NCI-H2029 (cell line): ENCODE results near the gene AMPD2.
"Not testable (repeated sequence)": the region's sequence is repeated elsewhere in the genome, so short reads cannot be mapped to it uniquely, and the experiment has no call there.

ENCODE experiments used
- DNase-seq: peaks from one replicate; lab custom pipeline; 2025; lab: John Stamatoyannopoulos, UW

Gene AMPD2

DNA sequence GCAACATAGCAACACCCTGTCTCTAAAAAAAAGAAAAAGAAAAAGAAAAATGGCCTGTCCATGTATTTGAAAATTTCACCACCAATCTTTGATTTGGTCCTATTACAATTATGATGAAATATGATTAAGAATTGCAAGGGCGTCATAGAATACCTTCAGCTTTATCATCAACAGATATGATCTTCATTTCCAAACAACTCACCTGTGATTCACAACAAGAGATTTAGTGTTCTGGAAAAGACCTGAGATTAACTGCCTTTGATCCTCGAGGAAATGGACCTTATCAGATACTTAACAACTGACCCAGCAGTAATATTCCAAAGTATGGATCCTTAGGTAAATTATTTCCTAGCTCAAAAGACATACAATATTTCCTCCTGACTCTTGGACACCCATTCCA, 32.8 kb downstream of the AMPD2 start:
- no peak for DNase-seq

DNA sequence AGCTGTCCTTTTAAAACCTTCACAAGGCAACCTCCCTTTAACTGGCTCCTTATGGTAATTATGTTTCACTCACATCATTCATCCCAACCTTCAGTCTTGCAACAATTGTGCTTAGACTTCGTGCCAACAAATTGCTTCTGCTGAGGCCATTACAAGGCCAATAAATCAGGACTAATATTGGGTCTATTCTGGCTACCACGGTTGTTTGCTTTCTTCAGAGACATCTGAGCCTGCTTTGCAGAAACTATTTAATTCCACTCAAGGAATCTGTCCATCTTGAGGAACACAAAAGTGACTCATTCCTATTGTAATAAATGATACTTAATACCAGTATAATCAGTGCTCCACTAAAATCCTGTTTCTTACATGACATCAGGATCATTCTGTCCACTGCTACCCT, 33.7 kb downstream of the AMPD2 start:
- no peak for DNase-seq

DNA sequence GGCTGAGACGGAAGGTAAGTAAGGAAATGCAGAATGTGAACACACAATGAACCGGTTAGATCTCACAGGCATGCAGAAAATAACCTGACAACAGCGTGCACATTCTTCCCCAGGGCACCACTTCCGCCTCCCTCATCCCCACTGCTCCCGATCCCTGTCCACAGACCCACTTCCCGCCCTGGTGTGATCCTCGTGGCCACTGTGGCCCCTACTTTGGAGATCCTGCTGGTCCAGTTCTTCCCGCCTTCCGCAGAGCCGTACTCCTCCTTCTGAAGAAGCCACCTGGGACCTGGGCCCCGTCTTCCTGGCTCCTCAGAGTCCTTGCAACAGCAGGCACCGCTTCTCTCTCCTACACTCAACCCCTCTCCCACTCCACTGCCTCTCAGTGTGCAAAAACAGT, 34.9 kb downstream of the AMPD2 start:
- DNase-seq, result no peak

DNA sequence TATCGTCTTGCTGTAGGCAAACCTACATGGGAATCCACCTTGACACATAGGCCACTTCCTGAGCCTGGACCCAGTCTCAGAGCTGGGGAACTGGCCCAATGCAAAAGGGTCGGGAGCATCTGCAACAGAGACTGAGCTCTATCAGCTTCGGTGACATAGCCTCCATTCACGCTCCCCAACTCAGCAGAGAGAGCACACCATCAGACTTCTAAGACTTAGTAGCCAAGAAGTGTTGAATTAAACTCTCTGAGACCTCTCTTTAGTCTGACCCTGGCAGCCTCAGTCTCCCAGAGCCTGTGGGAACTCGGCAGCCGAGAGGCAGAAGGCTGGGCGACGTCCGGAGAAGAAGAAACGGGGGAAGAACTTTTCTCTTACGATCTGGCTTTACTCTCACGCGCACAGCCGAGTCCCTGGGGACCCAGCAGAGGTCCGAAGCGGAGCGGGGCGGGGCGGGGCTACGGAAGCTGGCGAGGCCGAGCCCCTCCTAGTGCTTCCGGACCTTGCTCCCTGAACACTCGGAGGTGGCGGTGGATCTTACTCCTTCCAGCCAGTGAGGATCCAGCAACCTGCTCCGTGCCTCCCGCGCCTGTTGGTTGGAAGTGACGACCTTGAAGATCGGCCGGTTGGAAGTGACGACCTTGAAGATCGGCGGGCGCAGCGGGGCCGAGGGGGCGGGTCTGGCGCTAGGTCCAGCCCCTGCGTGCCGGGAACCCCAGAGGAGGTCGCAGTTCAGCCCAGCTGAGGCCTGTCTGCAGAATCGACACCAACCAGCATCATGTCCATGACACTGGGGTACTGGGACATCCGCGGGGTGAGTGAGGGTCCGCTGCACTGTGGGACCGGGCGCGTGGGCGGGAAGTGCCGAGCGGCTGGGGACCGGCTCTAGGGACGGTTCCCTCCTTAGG, 36.2 kb downstream of the AMPD2 start, which contains the start of gene GSTM4:
TSS of gene GSTM4 (plus strand) at position 485 of the 905 bp plus-strand sequence. CDS start at position 776, 291 bp downstream.
- no peak for DNase-seq

DNA sequence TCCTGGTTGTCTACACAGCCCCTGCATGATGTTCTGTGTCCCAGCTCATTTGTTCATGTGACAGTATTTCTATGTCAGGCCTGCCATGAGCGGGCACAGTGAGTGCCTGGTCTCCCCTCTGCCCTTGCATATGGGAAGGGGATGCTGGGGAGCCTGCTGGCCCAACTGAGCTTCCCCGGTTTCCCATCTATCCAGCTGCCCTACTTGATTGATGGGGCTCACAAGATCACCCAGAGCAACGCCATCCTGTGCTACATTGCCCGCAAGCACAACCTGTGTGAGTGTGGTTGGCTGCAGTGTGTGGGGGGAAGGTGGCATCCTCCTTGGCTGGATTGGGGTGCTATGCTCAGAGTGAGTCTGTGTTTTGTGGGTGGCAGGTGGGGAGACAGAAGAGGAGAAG, 37.8 kb downstream of the AMPD2 start:
- no peak for DNase-seq

DNA sequence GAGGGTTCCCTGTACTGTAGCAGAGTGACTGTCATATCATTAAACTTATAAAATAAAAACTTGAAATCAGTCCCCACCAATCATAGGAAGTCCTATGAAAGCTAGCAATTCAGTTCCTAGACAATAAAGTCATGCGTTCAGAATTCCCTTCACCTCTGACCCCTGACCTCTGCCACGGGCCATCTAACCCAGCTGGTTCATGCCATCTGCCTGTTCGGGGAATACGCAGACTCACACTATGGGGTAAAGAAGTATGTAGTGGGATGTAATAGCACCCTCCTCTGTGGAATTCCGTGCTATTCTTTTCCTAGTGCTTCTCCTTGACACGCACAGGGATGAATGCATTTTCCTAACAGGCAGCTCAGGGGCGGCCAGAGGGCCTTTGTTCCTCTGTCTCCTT, 38.3 kb downstream of the AMPD2 start:
- no peak for DNase-seq

DNA sequence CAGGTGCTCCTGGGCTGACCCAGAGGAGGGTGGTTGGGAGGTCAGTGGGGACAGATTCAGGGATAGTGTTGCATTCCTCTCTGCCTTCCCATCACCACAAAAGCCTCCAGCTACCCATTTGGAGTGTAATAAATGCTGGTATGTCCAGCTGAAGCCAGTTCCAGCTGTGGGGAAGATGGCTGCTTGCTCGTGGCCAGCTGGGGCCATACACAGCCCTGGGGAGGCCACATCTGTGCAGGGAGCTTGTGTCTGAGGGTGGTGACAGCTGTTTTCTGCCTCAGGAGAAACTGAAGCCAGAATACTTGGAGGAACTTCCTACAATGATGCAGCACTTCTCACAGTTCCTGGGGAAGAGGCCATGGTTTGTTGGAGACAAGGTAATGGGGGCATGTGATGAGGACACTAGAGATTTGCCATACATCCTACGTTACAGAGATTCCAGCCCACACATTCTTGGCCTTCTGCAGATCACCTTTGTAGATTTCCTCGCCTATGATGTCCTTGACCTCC, 39.0 kb downstream of the AMPD2 start:
- no peak for DNase-seq

DNA sequence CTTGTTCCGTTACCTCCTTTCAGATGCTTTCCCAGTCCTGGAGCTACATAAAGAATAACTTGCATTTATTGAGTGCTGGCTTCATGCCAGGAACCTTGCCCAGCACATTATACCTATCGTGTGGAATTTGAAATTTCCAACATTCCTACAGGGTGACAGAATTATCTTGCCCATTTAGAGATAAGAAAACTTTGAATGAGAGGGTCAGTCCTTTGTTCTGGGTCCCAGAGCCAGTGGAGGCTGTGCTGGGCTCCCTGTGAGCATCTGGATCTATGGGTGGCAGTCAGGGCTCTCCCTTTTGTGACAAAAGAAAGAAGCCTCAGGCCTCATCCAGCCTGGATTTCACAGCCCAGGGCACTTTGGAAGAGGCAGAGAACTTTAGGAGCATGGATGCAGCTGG, 39.5 kb downstream of the AMPD2 start:
- no peak for DNase-seq

DNA sequence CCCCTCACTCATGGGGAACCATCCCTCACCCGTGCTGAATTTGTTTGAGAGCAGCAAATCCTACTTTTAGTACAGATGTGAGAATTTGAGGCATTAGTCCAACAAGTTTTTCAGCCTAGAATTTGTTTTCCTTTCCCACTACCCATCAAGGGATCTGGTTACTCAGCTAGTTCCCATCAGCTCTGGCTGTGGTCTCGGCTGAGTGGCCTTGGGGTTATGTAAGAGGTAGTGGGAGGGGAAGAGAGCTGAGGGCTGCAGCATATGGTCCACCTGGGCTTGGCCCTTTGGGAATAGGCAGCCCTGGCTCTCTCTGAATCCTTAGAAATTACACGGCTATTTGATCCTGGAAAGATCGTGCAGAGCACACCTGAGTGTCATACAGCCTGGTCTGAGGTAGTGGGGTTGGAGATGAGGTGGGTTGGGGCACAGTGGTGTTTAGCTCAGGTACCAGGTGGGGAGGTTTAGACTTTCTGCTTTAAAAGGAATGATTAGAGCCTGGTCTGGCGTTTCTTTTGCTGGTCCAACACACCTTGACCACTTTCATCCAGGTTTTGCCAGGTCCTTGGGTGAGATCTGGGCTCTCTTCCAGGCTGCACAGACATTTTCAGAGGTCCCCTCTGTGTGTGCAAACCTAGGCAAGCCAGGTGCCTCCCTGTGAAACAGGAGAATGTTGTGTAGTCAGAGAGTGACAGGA, 40.5 kb downstream of the AMPD2 start:
- DNase-seq, result no peak

DNA sequence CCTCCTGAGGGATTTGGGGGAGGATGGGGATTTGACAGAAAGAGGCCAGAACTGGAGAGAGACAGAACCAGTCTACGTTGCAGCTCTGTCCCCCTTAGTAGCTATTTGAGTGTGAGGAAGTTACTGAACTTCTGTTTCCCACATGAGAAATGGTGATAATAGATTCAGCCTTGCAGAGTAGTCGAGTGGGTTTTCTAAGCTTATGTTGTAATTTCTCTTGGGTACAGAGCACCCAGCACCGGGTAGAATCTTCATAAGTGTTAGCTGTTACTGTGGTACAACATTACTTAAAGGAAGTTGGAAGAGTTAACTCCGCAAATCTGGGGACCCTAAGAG, 41.0 kb downstream of the AMPD2 start:
- not testable (repeated sequence) for DNase-seq

DNA sequence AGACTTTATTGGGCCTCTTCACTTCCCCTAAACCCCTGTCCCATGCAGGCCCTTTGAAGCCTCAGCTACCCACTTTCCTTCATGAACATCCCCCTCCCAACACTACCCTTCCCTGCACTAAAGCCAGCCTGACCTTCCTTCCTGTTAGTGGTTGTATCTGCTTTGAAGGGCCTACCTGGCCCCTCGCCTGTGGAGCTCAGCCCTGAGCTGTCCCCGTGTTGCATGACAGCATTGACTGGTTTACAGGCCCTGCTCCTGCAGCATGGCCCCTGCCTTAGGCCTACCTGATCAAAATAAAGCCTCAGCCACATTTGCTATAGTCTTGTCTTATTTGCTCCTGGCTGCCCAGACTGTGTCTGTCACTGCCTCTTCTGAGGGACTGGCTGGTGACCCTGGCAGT, 41.8 kb downstream of the AMPD2 start:
- DNase-seq, result no peak

DNA sequence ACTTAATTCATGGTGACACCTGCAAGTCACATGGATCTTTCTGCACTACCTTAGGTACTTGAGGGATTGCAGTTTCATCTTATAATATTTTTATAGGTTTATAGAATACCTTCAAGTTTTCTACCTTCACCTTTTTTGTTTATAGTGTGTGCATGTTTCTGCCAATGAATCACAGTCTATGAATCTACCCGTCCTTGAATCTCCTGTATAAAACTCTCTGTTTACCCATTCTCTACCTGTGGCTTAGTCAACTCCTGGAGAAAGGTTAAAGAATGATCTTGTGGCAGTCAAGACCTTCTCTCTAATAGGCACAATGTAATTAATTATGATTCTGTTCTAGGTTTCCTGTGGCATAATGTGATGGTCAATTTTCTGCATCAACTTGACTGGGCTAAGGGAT, 45.0 kb downstream of the AMPD2 start:
- DNase-seq, result no peak

DNA sequence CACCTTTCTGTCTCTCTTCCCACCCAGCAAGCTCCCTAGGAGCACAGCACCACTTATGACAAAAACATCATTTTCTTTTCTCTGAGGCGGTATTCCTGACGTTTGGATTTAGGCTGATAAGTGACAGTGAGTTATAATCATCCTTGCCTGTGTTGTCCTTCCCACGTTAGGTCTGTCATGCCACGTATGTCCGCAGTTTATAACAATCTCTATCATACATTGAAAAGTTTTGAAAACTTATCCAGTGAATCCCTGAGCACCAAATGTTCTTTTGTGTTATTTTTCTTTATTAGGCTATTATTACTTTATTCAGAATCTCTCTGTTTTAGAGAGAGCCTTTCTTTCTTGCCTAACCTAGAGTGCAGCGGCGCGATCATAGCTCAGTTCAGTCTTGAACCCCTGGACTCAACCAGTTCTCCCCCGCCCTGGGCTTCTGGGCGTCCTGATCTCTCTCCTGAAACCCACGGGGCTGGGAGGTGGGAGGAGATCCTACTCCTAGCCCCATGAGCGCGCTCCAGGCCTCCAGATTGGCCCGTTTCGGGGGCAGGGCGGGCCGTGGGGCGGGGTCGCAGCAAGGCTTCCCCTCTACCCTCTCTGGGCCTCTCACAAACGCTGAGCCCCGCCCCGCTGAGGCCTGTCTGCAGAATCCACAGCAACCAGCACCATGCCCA, 48.0 kb downstream of the AMPD2 start, which contains the start of gene GSTM2:
TSS of gene GSTM2 (plus strand) at position 606 of the 671 bp plus-strand sequence. CDS start at position 665, 59 bp downstream.
- DNase-seq, result no peak

DNA sequence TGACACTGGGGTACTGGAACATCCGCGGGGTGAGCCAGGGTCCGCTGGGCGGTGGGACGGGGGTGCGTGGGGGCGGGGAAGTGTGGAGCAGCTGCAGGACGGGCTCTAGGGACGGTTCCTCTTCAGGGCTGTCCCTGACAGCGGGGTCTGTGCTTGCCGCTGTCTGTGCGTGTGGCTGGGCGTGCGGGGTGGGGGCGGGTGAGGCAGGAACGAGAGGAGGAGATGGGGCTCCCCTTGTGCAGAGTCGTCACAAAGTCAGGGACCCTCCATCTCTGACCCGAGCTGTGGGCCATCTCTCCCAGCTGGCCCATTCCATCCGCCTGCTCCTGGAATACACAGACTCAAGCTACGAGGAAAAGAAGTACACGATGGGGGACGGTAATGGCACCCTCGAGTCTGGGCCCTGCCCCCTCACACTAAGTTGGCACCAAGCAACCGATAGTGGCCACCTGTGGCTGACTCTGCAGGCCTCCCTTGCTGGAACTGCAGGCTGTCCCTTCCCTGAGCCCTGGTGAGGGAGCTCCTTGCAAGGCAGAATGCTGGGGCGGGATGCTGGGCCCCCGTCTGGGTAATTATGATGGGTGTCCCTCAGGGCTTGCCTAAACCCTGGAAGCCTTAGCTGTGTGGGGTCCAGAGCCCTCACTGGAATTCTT, 48.6 kb downstream of the AMPD2 start:
- DNase-seq, result no peak

DNA sequence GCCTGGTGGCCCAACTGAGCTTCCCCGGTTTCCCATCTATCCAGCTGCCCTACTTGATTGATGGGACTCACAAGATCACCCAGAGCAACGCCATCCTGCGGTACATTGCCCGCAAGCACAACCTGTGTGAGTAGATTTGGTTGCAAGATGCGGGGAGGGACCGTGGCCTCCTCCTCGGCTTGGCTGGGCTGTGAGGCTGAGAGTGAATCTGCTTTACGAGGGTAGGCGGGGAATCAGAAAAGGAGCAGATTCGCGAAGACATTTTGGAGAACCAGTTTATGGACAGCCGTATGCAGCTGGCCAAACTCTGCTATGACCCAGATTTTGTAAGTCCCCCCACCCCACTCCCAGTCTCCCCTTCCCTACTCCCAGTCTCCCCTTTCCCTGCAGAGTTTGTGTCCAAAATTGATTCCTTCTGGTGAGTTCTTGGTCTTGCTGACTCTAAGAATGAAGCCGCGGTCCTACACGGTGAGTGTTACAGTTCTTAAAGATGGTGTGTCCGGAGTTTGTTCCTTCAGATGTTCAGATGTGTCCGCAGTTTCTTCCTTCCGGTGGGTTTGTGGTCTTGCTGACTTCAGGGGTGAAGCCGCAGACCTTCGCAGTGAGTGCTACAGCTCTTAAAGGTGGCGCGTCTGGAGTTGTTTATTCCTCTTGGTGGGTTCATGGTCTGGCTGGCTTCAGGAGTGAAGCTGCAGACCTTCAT, 49.8 kb downstream of the AMPD2 start:
- no peak for DNase-seq

DNA sequence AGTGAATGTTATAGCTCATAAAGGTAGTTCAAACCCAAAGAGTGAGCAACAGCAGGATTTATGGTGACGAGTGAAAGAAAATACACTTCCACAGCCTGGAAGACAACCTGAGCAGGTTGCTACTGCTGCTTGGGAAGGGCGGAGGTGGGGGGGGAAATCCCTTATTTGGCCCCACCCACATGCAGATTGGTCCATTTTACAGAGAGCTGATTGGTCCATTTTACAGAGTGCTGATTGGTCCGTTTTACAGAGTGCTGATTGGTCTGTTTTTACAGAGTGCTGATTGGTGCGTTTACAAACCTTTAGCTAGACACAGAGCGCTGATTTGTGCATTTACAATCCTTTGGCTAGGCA, 50.3 kb downstream of the AMPD2 start:
- DNase-seq, result not testable (repeated sequence)

DNA sequence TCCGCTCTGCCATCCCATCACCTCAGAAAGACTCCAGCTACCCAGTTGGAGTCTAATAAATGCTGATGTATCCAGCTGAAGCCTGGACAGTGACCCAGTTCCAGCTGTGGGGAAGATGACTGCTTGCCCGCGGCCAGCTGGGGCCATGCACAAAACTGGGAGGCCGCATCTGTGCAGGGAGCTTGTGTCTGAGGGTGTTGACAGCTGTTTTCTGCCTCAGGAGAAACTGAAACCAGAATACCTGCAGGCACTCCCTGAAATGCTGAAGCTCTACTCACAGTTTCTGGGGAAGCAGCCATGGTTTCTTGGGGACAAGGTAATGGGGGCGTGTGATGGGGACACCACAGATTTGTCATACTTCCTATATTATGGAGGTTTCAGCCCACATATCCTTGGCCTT, 51.4 kb downstream of the AMPD2 start:
- no peak for DNase-seq

DNA sequence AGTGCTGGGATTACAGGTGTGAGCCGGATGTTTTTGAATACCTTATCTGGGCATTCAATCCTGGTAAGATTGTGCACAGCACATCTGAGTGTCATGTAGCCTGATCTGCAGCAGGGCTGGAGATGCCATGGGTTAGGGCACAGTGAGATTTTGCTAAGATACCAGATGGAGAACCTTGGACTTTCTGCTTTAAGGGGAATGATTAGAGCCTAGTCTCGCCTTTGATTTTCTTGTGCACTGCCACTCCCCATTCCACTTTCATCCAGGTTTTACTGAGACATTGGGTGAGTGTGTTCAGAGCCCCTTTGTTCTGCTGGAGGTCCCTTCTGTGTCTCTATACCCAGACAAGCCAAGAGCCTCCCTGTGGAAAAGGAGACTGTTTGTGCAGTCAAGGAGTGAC, 54.2 kb downstream of the AMPD2 start:
- not testable (repeated sequence) for DNase-seq

DNA sequence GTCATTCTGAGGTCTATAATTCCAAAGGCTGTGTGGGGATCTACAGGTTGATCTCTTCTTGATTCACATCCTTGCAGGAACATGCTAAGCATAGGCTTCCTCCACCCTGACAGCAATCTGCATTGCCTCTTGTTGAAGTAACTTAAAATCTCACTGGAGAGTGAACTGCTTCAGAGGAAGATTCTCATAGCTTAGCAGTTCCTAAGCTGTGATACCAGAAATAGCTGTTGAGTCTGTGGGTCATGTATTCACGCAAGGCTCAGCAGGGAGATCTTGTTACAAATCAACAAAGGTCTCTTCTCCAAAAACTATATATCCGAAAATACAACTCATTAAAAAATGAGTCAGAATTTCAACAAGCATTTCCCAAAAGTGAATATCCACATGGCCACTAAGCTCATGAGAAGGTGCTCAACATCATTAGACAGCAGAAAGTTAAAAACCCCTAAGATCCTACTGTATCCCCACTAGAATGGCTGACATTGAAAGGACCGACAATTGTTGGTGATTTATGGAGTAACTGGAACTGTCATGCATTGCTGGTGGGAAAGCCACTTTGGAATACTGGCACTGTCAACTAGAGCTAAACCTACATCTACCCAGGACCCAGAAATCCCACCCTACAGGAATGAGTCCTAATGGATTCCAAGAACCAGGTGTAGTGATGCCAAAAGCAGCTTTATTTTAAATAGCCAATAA, 57.2 kb downstream of the AMPD2 start:
- not testable (repeated sequence) for DNase-seq

DNA sequence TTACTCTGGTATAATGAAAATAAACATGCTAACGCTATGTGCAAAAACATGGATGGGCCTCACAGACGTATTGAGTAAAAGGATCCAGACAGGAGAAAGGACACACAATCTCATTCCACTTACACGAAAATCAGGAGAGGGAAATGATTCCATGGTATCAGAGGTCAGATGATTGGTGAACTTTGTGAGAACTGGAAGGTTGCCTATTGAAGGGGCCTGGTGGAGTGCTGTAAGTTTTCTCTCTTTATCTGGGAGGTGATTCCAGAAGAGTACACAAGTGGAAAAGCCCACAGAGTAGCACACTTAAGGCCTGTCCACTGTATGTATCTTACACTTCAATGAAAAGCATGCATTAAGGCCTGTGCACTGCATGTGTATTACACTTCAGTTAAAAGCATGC, 57.8 kb downstream of the AMPD2 start:
- DNase-seq, result no peak

DNA sequence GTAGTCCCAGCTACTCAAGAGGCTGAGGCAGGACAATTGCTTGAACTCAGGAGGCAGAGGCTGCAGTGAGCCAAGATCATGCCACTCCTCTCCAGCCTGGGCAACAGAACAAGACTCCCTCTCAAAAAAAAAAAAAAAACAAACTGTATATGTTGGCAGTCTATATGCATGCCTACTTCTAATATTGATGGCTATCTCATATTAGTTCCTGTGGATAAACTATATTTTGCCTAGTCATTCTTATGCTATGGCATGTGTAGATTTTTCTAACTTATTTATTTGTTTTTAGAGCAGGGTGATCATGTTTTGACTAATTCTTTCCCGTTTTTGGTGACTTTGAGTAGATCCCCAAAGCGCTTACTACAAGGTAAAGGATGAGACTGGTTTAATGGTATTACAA, 59.0 kb downstream of the AMPD2 start:
- not testable (repeated sequence) for DNase-seq
